AG04450 (cell line): Measurements from ENCODE around the gene PNPLA3. TPM values are rescaled to one million over a fixed set of nuclear protein-coding genes. Genes with fewer than 3 reads are reported as not detected.

Source experiments
- CTCF ChIA-PET: fragments of 300-600, 350-600 bp; formaldehyde crosslinking; extraction: SDS; loops from one replicate; lab custom pipeline; 2022; ENCODE audit warnings: antibody characterized with exemption, inconsistent platforms; lab: Charles Lee
- POLR2A ChIA-PET: fragments of 350-600 bp; formaldehyde crosslinking; extraction: SDS; loops from one replicate; lab custom pipeline; 2021; ENCODE audit warnings: antibody characterized with exemption, inconsistent platforms; lab: Yijun Ruan, JAX
- DNase-seq: peaks from one replicate; pipeline ENCODE4 v3.0.0-alpha.2; 2011; ENCODE audit warnings: low read depth, low spot score
- H3K27ac ChIP-seq: one replicate; pipeline ENCODE4 v1.5.1; 2012; ENCODE audit warnings: low read depth, low read length, control low read depth
- H3K27me3 ChIP-seq: one replicate; pipeline ENCODE4 v1.6.0; 2012; ENCODE audit warnings: low read length; ENCODE audit not compliant: control insufficient read depth, insufficient read depth
- H3K4me3 ChIP-seq: 2 replicates; pipeline ENCODE4 v1.5.1; 2011; ENCODE audit warnings: mild to moderate bottlenecking, low read depth, low read length, control low read depth
- H3K9me3 ChIP-seq: 2 replicates; pipeline ENCODE4 v1.5.1; 2012; ENCODE audit warnings: low read length; ENCODE audit not compliant: control insufficient read depth, insufficient read depth
- CTCF ChIP-seq: IDR thresholded peaks from 2 replicates; pipeline ENCODE4 v1.5.1; 2011; ENCODE audit warnings: low read depth, low read length, control low read depth, inconsistent platforms
- polyA plus RNA-seq: library from polyadenylated mRNA; depleted of rRNA; stranded (reverse); fragments of >200 nt; gene quantifications from 2 replicates; pipeline ENCODE4 v1.2.3, GENCODE V29; 2011; rRNA removed

The PNPLA3 gene
- polyA plus RNA-seq, 1 experiment: 3.9 TPM

- no peak for DNase-seq
- Histone ChIP-seq H3K27ac (no peak overlapping the region), H3K4me3 (no peak overlapping the region), H3K27me3 (no peaks in the 10 kb centered on the region), H3K9me3 (no peaks in the 10 kb centered on the region)
- no peak for TF ChIP-seq CTCF
- ChIA-PET CTCF (interaction anchor here (5.2 kb wide), 1 partner anchor 630 kb away, joined by 143 read pairs; no protein-coding TSS in a partner anchor), POLR2A (interaction anchor here (0.6 kb wide), 1 partner anchor 146 kb away, joined by 4 read pairs; no protein-coding TSS in a partner anchor)
Measured at GRCh38 chr22:43996170-43996980, 72.8 kb downstream of the PNPLA3 start.

DNA sequence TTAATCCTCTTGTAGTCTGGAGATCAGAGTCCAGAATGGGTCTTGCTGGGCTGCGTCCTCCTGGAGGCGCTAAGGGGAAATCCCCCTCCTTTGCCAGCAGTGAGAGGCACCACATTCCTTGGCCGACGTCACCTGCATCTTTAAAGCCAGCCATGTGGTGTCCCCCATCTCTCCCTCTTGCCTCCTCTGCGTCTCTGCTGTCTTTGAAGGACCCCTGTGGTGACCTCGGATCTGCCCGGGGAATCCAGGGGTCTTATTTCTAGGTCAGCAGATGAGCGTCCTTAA is 73.3 kb downstream of the PNPLA3 start:
- TF ChIP-seq CTCF: no peak
- DNase-seq: no peak
- H3K27ac ChIP-seq: no peak overlapping the region
- H3K9me3 ChIP-seq: no peaks in the 10 kb centered on the region
- ChIA-PET POLR2A (no interaction called here), CTCF (no interaction called here)
- H3K4me3 ChIP-seq: no peak overlapping the region
- no peaks in the 10 kb centered on the region for H3K27me3 ChIP-seq

Other genes with a start within 250 kb of the PNPLA3 start
- gene EFCAB6, start 111.5 kb upstream of the PNPLA3 start, polyA plus RNA-seq: 0.92 and 1.4 TPM in 2 replicates
- 0.07 and 0.14 TPM in 2 replicates for gene SULT4A1, start 61.3 kb upstream of the PNPLA3 start, polyA plus RNA-seq
- 0.11 and 0.12 TPM in 2 replicates for gene PNPLA5, start 31.8 kb upstream of the PNPLA3 start, polyA plus RNA-seq
- 51.8 and 61.7 TPM in 2 replicates for gene SAMM50, start 31.6 kb downstream of the PNPLA3 start, polyA plus RNA-seq
- gene PARVB, start 100.5 kb downstream of the PNPLA3 start, polyA plus RNA-seq: 49.5 and 56.1 TPM in 2 replicates